K562 (cell line): ENCODE measurements around the gene SETD3. TPM values are rescaled to one million over a fixed set of nuclear protein-coding genes. Genes with fewer than 3 reads are reported as not detected.

ENCODE experiments used
- ATAC-seq: fragments of 200-7000 bp; cut with Tn5 transposase; 3 replicates; pipeline ENCODE4 v1.9.1; 2020; ENCODE audit warnings: moderate library complexity
- Bru-seq: library from RNA; stranded (reverse); fragments of 400-500 nt; gene quantifications from one replicate; lab custom pipeline; 2021; lab: Mats Ljungman, UMichigan
- BruChase-seq, 2 experiments: library from RNA; stranded (reverse); fragments of 400-500 nt; gene quantifications; one replicate each; lab custom pipeline; 2021; lab: Mats Ljungman, UMichigan
- BruUV-seq: library from RNA; stranded (reverse); fragments of 400-500 nt; replicated peaks from 2 replicates; lab custom pipeline; 2021; lab: Mats Ljungman, UMichigan
- CTCF ChIA-PET: fragments of 300-600 bp; formaldehyde crosslinking; extraction: SDS; loops from one replicate; lab custom pipeline; 2021; ENCODE audit warnings: low intra/inter-chr PET ratio; lab: Yijun Ruan, JAX
- POLR2A ChIA-PET: fragments of 300-600, 350-650 bp; sonication (Branson Sonifier 250); formaldehyde crosslinking; extraction: SDS; loops from one replicate; lab custom pipeline; 2021; ENCODE audit warnings: antibody characterized with exemption, inconsistent platforms; lab: Yijun Ruan, JAX
- DNase-seq, 4 experiments: peaks; one replicate each; pipeline versions ENCODE4 v3.0.0 to v3.0.0-alpha.2; 2011 to 2018; ENCODE audit warnings: low spot score in 3 of 4, mixed read lengths in 3 of 4; ENCODE audit errors: extremely low read depth in 1 of 4
- FAIRE-seq: peaks from 2 replicates; lab custom pipeline; 2011; peaks lifted over from hg19 to GRCh38; lab: Jason Lieb, UNC
- H2AFZ ChIP-seq: 2 replicates; pipeline ENCODE4 v1.6.0; 2011; ENCODE audit warnings: low read depth, low read length, control low read depth, inconsistent platforms
- H3K27ac ChIP-seq: fragments of 200-600 bp; 3 replicates; pipeline ENCODE4 v1.8.0; 2011; ENCODE audit warnings: low read depth, mild to moderate bottlenecking, control low read depth, inconsistent platforms, low read length, moderate library complexity, mixed read lengths; ENCODE audit errors: extremely low read depth
- H3K27me3 ChIP-seq, 2 experiments: fragments of 300-600 bp in 1 of 2; 2 replicates in 1 of 2; 3 replicates in 1 of 2; pipeline versions ENCODE4 v1.6.0 to v1.8.0; 2011; ENCODE audit warnings: inconsistent platforms in 2 of 2, low read length in 2 of 2, mild to moderate bottlenecking in 1 of 2, mixed read lengths in 1 of 2, moderate library complexity in 1 of 2; ENCODE audit not compliant: control insufficient read depth in 2 of 2, insufficient read depth in 2 of 2
- H3K36me3 ChIP-seq: fragments of 300-600 bp; 3 replicates; pipeline ENCODE4 v1.8.0; 2011; ENCODE audit warnings: mild to moderate bottlenecking, low read length, inconsistent platforms; ENCODE audit not compliant: control insufficient read depth, insufficient read depth
- H3K4me1 ChIP-seq, 2 experiments: fragments of 200-600 bp in 1 of 2; replicated peaks in 1 of 2; 2 replicates in 1 of 2; 3 replicates in 1 of 2; pipeline versions ENCODE4 v1.5.1 to v1.8.0; 2011; ENCODE audit warnings: inconsistent platforms in 2 of 2, low read length in 2 of 2, mild to moderate bottlenecking in 1 of 2, mixed read lengths in 1 of 2, moderate library complexity in 1 of 2; ENCODE audit not compliant: control insufficient read depth in 2 of 2, insufficient read depth in 2 of 2
- H3K4me2 ChIP-seq: 2 replicates; pipeline ENCODE4 v1.6.1; 2011; ENCODE audit warnings: low read length, control low read depth, inconsistent platforms, mixed read lengths; ENCODE audit not compliant: insufficient read depth
- H3K4me3 ChIP-seq: fragments of 200-600 bp; sonication (generic), shearing (Covaris generic); 2 replicates; pipeline ENCODE4 v1.5.1; 2016; ENCODE audit warnings: control low read depth, inconsistent platforms
- H3K79me2 ChIP-seq: fragments of 200-600 bp; 3 replicates; pipeline ENCODE4 v1.8.0; 2011; ENCODE audit warnings: low read length, inconsistent platforms; ENCODE audit not compliant: control insufficient read depth, insufficient read depth
- H3K9ac ChIP-seq, 2 experiments: 2 replicates each; pipeline versions ENCODE4 v1.6.0 to v1.6.1; 2011; ENCODE audit warnings: low read depth in 2 of 2, low read length in 2 of 2, control low read depth in 1 of 2, inconsistent platforms in 1 of 2, mild to moderate bottlenecking in 1 of 2, mixed read lengths in 1 of 2; ENCODE audit not compliant: insufficient read depth in 1 of 2
- H3K9me1 ChIP-seq: one replicate; pipeline ENCODE4 v1.6.0; 2011; ENCODE audit warnings: inconsistent platforms, mild to moderate bottlenecking, low read length, moderate library complexity; ENCODE audit not compliant: control insufficient read depth, insufficient read depth
- H3K9me3 ChIP-seq: replicated peaks from 2 replicates; pipeline ENCODE4 v1.5.1; 2011; ENCODE audit warnings: low read depth, low read length, inconsistent platforms; ENCODE audit not compliant: control insufficient read depth, insufficient read depth
- H4K20me1 ChIP-seq: replicated peaks from 2 replicates; pipeline ENCODE4 v1.6.1; 2011; ENCODE audit warnings: low read length, inconsistent platforms, mixed read lengths; ENCODE audit not compliant: control insufficient read depth, insufficient read depth
- GATAD2B ChIP-seq: fragments of 450-650 bp; IDR thresholded peaks from 2 replicates; pipeline ENCODE4 v1.6.1; 2017; ENCODE audit warnings: mild to moderate bottlenecking, borderline replicate concordance
- IRF2 ChIP-seq: sonication (generic); formaldehyde crosslinking; IDR thresholded peaks from 2 replicates; pipeline ENCODE4 v1.8.1; 2022; ENCODE audit warnings: mild to moderate bottlenecking, missing genetic modification reagents
- KDM5B ChIP-seq: fragments of 200-600 bp; sonication (generic); IDR thresholded peaks from 2 replicates; pipeline ENCODE4 v1.6.1; 2012; ENCODE audit warnings: low read depth, mild to moderate bottlenecking, moderate library complexity, low read length, control low read depth, inconsistent platforms; ENCODE audit not compliant: insufficient replicate concordance
- MAFK ChIP-seq: IDR thresholded peaks from 2 replicates; pipeline ENCODE4 v1.6.1; 2011; ENCODE audit warnings: low read length, improper control_type of control experiment
- MEF2D ChIP-seq: conservative IDR thresholded peaks from 2 replicates; pipeline ENCODE4 v1.6.1; 2016; ENCODE audit warnings: low read depth, missing genetic modification characterization, missing compliant biosample characterization
- MTA2 ChIP-seq: fragments of 450-650 bp; IDR thresholded peaks from 2 replicates; pipeline ENCODE4 v1.6.1; 2016; ENCODE audit warnings: low read depth
- MYC ChIP-seq, 2 experiments: fragments of 250-450 bp in 1 of 2; sonication (Bioruptor Pico) in 1 of 2; IDR thresholded peaks; 2 replicates each; pipeline versions ENCODE4 v1.5.1 to v1.6.1; 2012 to 2021; ENCODE audit warnings: low read depth in 2 of 2, borderline replicate concordance in 1 of 2, improper control_type of control experiment in 1 of 2, low read length in 1 of 2, mild to moderate bottlenecking in 1 of 2, moderate library complexity in 1 of 2
- PHF8 ChIP-seq: fragments of 200-600 bp; sonication (generic); IDR thresholded peaks from 2 replicates; pipeline ENCODE4 v1.6.1; 2012; ENCODE audit warnings: mixed run types, mild to moderate bottlenecking, inconsistent platforms, low read length, moderate library complexity, borderline replicate concordance
- SIN3B ChIP-seq: fragments of 450-650 bp; IDR thresholded peaks from 2 replicates; pipeline ENCODE4 v1.6.1; 2017; ENCODE audit warnings: low read depth, mild to moderate bottlenecking, moderate library complexity
- ZFX ChIP-seq: sonication (generic); formaldehyde crosslinking; IDR thresholded peaks from 2 replicates; pipeline ENCODE4 v1.8.0; 2022; ENCODE audit warnings: mild to moderate bottlenecking, missing genetic modification reagents, moderate library complexity
- ZNF699 ChIP-seq: fragments of 250-450 bp; sonication (Bioruptor Pico); IDR thresholded peaks from 2 replicates; pipeline ENCODE4 v1.8.0; 2021; ENCODE audit warnings: mild to moderate bottlenecking, moderate library complexity; ENCODE audit not compliant: insufficient replicate concordance
- WGBS: fragments of 100-300 bp; shearing (Covaris generic); methylation state at CpG from one replicate; pipeline ENCODE4 v1.1.6; 2016; ENCODE audit warnings: low coverage, mixed read lengths; ENCODE audit not compliant: insufficient coverage; ENCODE audit errors: missing lambda C conversion rate; 5-methylcytosine and 5-hydroxymethylcytosine counted together
- in situ Hi-C: fragments of 300-500 bp; cut with MboI; formaldehyde crosslinking; loops from 4 replicates; pipeline ENCODE4 v1.15.0; 2018; ENCODE audit warnings: inconsistent platforms, mixed read lengths
- intact Hi-C: fragments of 100-400 bp; cut with micrococcal nuclease; formaldehyde crosslinking; loops from 2 replicates; pipeline ENCODE4 v1.14.2; 2022
- long read RNA-seq, 3 experiments: library from polyadenylated mRNA in 2 of 3; library from RNA in 1 of 3; unstranded in 2 of 3; stranded (forward) in 1 of 3; transcript quantifications; one replicate each; pipeline ENCODE4 v2.0.0, GENCODE V29; 2019 to 2022
- polyA minus RNA-seq, 3 experiments: library from RNA; depleted of rRNA, polyadenylated mRNA; stranded (reverse); fragments of >200 nt; gene quantifications; 2 replicates each; pipeline ENCODE4 v1.2.3, GENCODE V29; 2011
- polyA plus RNA-seq, 8 experiments: library from polyadenylated mRNA; depleted of rRNA in 4 of 8; stranded (reverse) in 5 of 8; unstranded in 3 of 8; fragments of >200 nt; fragmentation: Nextera tagmentation in 2 of 8; fragmentation: Illumina TruSeq in 1 of 8; extraction: Ambion mirVana in 2 of 8; extraction: Trizol in 1 of 8; gene quantifications; 2 replicates each; pipeline versions ENCODE4 v1.2.1 to v1.2.3, GENCODE V29; 2011 to 2014; ENCODE audit warnings: inconsistent platforms in 1 of 8, missing spikeins in 1 of 8
- total RNA-seq, 7 experiments: library from RNA; depleted of rRNA in 6 of 7; stranded (reverse); fragments of >200 nt in 6 of 7; fragmentation: Illumina TruSeq in 2 of 7; extraction: Trizol in 2 of 7; gene quantifications; 2 replicates each; pipeline versions ENCODE4 v1.2.1 to v1.2.3, GENCODE V29; 2011 to 2021; ENCODE audit warnings: low replicate concordance in 1 of 7
- TF ChIP-seq, protein P1 (sequence below): fragments of 250-450 bp; sonication (Bioruptor Pico); IDR thresholded peaks from 2 replicates; pipeline ENCODE4 v1.9.0; 2021; ENCODE audit warnings: mild to moderate bottlenecking, inconsistent platforms

Gene SETD3
- total RNA-seq (2011; cell fraction: chromatin; rRNA removed; ENCODE audit: low replicate concordance) = 14.4 and 25.8 TPM in 2 replicates
- total RNA-seq (2011; cell fraction: nucleolus; rRNA removed) = 7.0 and 11.2 TPM in 2 replicates
- 14.6 and 22.7 TPM in 2 replicates for total RNA-seq (2011; cell fraction: nucleoplasm; rRNA removed)
- total RNA-seq (2014; rRNA removed) (24.4 and 26.5 TPM in 2 replicates), total RNA-seq (2014; rRNA removed; fragmentation: Illumina TruSeq; extraction: Trizol) (35.2 and 43.2 TPM in 2 replicates), total RNA-seq (2015; rRNA removed; fragmentation: Illumina TruSeq; extraction: Trizol) (33.5 and 35.9 TPM in 2 replicates), total RNA-seq (2021) (32.4 and 36.6 TPM in 2 replicates), polyA plus RNA-seq (2011; rRNA removed) (21.2 and 24.6 TPM in 2 replicates), polyA plus RNA-seq (2014; fragmentation: Illumina TruSeq; extraction: Trizol) (29.2 and 33.5 TPM in 2 replicates), polyA plus RNA-seq (2014; fragmentation: Nextera tagmentation; extraction: Ambion mirVana) (10 to 100 TPM in 1 of 2 experiments, 1 to 10 TPM in 1; 8.5 to 11.5 TPM), polyA plus RNA-seq (2014; rRNA removed) (23.7 and 24.1 TPM in 2 replicates), polyA minus RNA-seq (2011; rRNA and poly(A)+ RNA removed) (33.3 and 39.5 TPM in 2 replicates), Bru-seq, nascent RNA (percentile 73 among the genes with signal in this experiment), BruChase-seq, experiment 1, labeled RNA remaining after a 2-hour chase (percentile 82 among the genes with signal in this experiment), BruChase-seq, experiment 2, labeled RNA remaining after a 6-hour chase (percentile 82 among the genes with signal in this experiment)
- 14.1 and 17.8 TPM in 2 replicates for polyA plus RNA-seq (2011; cell fraction: cytosol; rRNA removed)
- 15.3 and 18.5 TPM in 2 replicates for polyA plus RNA-seq (2011; cell fraction: nucleus; rRNA removed)
- 21.7 and 21.9 TPM in 2 replicates for polyA plus RNA-seq (2012)
- polyA minus RNA-seq (2011; cell fraction: cytosol; rRNA and poly(A)+ RNA removed) = 26.9 and 27.8 TPM in 2 replicates
- 10.8 and 21.7 TPM in 2 replicates for polyA minus RNA-seq (2011; cell fraction: nucleus; rRNA and poly(A)+ RNA removed)
- long read RNA-seq, experiment 1, transcript SETD3-202 (13 exons, 2,878 nt) = major isoform, 98 of 177 reads
- long read RNA-seq, experiment 1, partial matches to known transcripts = 34 of 177 reads
- long read RNA-seq, experiment 1, other reads (novel, unspliced or antisense) = 44 of 177 reads
- long read RNA-seq, experiment 2, transcript SETD3-202 (13 exons, 2,878 nt) = major isoform, 6 of 27 reads
- long read RNA-seq, experiment 2, partial matches to known transcripts = 6 of 27 reads
- long read RNA-seq, experiment 2, other reads (novel, unspliced or antisense) = 13 of 27 reads
- long read RNA-seq, experiment 3, transcript SETD3-202 (13 exons, 2,878 nt) = major isoform, 9 of 12 reads
- long read RNA-seq, experiment 3, partial matches to known transcripts = 2 of 12 reads
- long read RNA-seq, experiment 3, other reads (novel, unspliced or antisense) = 1 of 12 reads

DNA sequence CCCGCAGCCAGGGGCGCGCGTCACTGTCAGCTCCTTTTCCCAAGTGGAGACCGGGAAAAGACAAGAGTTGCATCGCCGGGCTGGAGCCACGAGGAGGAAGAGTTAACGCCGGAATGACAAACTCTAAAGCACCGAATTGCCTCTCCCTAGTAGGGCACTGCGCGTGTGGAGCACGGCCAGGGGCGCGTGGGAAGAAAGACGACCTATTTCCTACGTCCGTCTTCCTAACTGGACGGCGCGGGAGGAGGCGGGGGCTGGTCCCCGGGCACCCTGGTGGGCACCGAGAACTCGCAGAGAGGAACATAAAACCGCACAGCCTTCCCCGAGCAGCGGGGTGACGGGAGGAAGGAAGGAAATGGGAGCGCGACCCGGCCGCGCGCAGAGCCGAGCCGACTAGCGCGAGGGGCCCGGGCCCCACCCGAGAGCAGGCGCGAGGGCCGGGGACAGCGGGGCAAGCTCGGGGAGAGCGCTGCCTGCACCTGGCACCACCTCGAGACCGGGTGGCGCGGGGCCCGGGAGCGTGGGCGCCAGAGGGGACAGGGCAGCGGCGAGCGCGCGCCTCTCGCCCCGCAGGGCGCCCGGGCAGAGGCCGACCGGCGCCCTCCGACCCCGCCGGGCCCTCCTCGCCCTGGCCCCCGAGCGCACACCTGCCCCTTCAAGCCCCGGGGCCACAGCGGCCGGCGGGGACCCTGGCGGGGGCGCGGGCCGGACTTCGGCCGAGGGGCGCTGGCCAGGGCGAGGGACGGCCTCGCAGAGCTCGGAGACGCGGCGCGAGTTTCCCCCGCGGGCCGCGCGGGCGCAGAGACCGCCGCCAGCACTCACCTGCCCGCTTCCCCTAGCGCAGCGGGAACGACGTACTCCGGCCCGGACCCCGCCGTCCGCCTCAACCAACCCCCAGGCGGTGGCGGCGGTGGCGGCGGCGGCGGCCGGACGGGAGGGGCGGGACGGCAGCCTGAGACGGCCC is at the start of gene SETD3:
TSS of gene SETD3 (minus strand) at position 954 of the 964 bp plus-strand sequence. CDS start 15,054 bp downstream, outside the sequence.
- FAIRE-seq (no peak), ATAC-seq (no peak), DNase-seq (peak; percentile 11 to 36 (median 18))
- ChIA-PET CTCF (no interaction called here), POLR2A (interaction anchor here (0.6 to 1.6 kb wide), 12 partner anchors 10 to 512 kb away, joined by 3 to 5 read pairs (median 3); partner anchors contain the start of gene CYP46A1)
- Histone ChIP-seq H3K9me1 (no peaks in the 10 kb centered on the region), H3K27ac (peak within 1 kb of the TSS; percentile 87), H3K4me3 (peak within 1 kb of the TSS; percentile 91), H3K36me3 (no peaks in the 10 kb centered on the region), H3K9ac (peak within 1 kb of the TSS; percentile 77 to 99), H3K4me1 (peaks cover 8 to 37% of the 10 kb centered on the region in 2 experiments; a peak in 4 of 5 replicates), H2AFZ (peak within 1 kb of the TSS; percentile 61), H3K9me3 (no peaks in the 10 kb centered on the region), H4K20me1 (peaks cover 21% of the 10 kb centered on the region), H3K27me3 (no peaks in the 10 kb centered on the region), H3K79me2 (peaks cover 91% of the 10 kb centered on the region), H3K4me2 (peak within 1 kb of the TSS; percentile 87)
- WGBS = 0% methylated on average over 51 of the region's 122 CpGs
- intact Hi-C loops (no loop called here), in situ Hi-C loops (no loop called here)
- no TSS peak for BruUV-seq
- peak; percentile 58; the same call in 1 of the 2 replicates for TF ChIP-seq PHF8
- TF ChIP-seq MEF2D (tag) = no peak
- 0 out of 2 replicates have a peak, but pooled peaks have one; percentile 1 for TF ChIP-seq MAFK
- TF ChIP-seq ZNF699 = no peak
- TF ChIP-seq IRF2 (CRISPR knock-in tag) = no peak
- peak; percentile 5; the same call in 1 of the 2 replicates for TF ChIP-seq SIN3B
- TF ChIP-seq, protein P1, sequence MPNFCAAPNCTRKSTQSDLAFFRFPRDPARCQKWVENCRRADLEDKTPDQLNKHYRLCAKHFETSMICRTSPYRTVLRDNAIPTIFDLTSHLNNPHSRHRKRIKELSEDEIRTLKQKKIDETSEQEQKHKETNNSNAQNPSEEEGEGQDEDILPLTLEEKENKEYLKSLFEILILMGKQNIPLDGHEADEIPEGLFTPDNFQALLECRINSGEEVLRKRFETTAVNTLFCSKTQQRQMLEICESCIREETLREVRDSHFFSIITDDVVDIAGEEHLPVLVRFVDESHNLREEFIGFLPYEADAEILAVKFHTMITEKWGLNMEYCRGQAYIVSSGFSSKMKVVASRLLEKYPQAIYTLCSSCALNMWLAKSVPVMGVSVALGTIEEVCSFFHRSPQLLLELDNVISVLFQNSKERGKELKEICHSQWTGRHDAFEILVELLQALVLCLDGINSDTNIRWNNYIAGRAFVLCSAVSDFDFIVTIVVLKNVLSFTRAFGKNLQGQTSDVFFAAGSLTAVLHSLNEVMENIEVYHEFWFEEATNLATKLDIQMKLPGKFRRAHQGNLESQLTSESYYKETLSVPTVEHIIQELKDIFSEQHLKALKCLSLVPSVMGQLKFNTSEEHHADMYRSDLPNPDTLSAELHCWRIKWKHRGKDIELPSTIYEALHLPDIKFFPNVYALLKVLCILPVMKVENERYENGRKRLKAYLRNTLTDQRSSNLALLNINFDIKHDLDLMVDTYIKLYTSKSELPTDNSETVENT = peak; percentile 55; the same call in 1 of the 2 replicates
- peak; percentile 28; the same call in 1 of the 2 replicates for TF ChIP-seq ZFX (CRISPR knock-in tag)
- 0 out of 2 replicates have a peak, but pooled peaks have one; percentile 53 for TF ChIP-seq GATAD2B
- TF ChIP-seq KDM5B = peak; percentile 38
- no peak for TF ChIP-seq MTA2
- TF ChIP-seq MYC (IDR thresholded peaks at IDR 0.05; ENCODE audit: low read depth, low read length) = 0 out of 2 replicates have a peak, but pooled peaks have one; percentile 19
- no peak for TF ChIP-seq MYC (CRISPR knock-in tag; IDR thresholded peaks at IDR 0.05; ENCODE audit: borderline replicate concordance, low read depth)
